ENCODE measurements around the gene RABIF.
"Not testable (repeated sequence)": the region's sequence is repeated elsewhere in the genome, so short reads cannot be mapped to it uniquely, and the experiment has no call there.

Gene RABIF

GRCh38 chr1:202835548-202836072 is 53.3 kb downstream of the RABIF start:
- no peak for DNase-seq (ENCODE audit: low read depth in 1 of 2, low spot score in 1 of 2)

DNA sequence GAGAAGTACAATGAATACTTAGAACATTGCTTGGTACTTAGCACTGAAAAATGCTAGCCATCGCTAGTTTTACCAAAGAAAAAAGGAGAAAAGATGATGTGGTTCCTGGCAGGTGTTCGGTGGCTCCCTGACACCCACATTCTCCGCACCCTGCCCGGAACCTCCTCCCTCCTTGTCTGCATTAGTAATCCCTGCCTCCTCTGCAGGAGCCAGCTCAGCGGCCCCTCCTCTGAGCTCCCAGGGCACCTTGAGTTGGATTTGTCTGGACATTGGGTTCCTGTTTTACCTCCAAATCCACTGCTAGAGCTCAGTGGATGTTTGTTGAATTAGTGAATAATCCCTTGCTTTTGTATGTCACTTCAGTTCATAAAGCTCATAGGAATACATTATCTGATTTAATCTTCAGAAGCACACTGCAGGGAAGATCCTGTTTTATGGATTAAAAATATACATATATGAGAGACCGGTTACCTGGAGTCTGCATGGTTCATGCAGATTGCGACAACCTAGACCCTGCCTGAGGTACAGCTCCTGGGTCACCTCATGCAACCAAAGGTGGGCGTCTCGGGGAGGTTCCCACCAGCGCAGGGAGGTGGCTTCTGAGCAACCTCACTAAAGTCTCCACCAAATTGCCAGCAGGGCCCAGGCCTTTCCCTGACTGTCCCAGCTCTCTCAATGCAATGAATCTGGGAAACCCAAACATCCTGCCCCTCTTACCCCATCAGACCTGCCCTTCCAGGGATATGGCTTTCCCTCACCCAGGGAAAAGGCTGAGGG is 54.0 kb downstream of the RABIF start:
- DNase-seq (ENCODE audit: low read depth in 1 of 2, low spot score in 1 of 2), result no peak

DNA sequence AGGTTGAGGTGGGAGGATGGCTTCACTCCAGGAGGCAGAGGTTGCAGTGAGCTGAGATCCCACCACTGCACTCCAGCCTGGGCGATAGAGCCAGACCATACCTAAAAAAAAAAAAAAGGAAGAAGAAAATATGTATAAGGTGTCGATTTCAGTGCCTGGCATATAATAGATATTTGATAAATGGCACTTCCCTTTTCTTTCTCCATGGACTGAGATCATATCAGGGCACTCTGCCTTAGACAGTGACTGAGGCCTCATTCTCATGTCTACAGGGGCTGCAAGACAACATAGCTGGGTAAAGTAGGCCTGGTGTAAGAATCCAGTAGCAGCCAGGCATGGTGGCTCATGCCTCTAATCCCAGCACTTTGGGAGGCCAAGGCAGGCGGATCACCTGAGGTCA is 57.0 kb downstream of the RABIF start:
- no peak for DNase-seq (ENCODE audit: low read depth in 1 of 2, low spot score in 1 of 2)

- DNase-seq (ENCODE audit: low read depth in 1 of 2, low spot score in 1 of 2), result not testable (repeated sequence)
Observed at GRCh38 chr1:202829223-202829622, 59.7 kb downstream of the RABIF start.

Measured in stimulated activated CD4-positive, alpha-beta T cell treated with anti-CD3 and anti-CD28 coated beads, Interleukin-15, amount 100 ng/mL, for 1 hour (primary cell).